GM19455 (cell line): ENCODE results near the gene HS6ST1.
A peak's percentile ranks its signal among the peaks of the same experiment; 100 is the strongest.

ENCODE experiments used
- ATAC-seq: cut with Tn5 transposase; IDR thresholded peaks from one replicate; pipeline ENCODE4 v1.9.1; 2021; ENCODE audit not compliant: unreplicated experiment

The HS6ST1 gene, protein sequence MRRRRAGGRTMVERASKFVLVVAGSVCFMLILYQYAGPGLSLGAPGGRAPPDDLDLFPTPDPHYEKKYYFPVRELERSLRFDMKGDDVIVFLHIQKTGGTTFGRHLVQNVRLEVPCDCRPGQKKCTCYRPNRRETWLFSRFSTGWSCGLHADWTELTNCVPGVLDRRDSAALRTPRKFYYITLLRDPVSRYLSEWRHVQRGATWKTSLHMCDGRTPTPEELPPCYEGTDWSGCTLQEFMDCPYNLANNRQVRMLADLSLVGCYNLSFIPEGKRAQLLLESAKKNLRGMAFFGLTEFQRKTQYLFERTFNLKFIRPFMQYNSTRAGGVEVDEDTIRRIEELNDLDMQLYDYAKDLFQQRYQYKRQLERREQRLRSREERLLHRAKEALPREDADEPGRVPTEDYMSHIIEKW

DNA sequence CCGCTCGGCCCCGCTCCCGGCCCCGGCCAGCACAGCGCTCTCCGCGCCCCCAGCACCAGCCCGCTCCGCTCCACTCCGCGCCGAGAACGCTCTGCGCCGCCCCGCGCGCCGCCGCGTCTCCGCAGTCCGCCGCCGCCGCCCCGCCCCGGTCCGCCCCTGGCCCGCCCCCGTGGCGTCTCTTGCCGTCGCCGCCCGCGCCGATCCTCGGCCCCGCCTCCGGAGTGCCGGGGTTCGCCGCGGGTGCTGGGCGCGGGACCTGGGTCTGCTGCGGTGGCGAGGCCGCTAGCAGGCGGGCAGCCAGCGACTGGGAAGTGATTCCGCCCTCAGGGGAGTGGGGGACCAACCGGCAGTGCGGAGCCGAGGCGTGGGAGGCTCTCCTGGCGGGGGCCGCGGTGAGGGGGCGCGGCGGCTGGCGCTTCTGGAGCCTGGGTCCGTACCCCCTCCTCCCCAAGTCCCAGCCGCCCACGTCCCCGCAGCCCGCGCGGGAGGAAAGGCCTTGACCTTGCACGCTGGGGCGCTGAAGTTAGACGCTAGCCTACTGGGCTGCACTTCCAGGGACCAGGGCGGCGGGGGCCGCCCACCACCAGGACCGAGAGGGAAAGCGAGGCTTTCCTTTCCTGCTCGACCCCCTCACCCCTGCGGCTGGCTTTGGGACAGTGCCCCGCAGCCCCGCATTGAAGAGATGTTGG, at the start of gene HS6ST1:
TSS of gene HS6ST1 (minus strand) at position 93 of the 689 bp plus-strand sequence. CDS start 305 bp downstream, outside the sequence.
- peak; percentile 64 for ATAC-seq

DNA sequence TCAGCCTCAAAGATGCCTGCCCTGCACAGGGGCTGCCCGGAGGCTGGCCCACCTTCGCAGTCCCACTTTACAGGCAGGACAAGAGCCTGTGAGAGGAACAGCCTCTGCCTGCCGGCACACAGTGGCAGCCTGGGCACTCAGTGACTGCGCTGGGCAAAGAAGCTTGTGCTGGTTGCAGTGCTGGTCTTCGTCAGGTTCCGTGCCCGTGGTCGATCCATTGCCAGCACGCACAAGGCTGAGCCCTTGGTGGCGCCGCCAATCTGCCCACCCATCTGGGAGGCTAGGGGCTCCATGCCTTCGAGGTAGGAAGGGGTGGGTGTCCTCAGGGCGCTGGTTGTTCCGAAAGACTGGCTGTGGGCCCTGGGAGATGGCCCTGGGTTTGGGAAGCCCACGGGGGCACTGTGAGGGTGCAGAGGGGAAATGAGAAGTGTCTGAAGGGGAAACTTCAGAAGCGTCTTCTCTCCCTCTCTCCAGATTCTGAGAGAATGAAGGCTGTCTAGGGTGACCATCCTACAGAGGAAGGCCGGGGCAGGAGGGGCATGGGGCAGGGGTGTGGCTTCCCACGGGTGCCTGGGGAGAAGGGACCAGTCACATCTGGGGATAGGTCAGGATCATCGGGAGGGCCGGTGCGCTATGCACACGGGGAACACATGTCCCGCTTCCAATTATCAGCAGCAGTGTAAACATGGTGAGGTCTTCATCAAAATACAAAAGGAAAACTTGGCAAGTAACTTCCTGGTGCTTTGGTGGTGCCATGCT, 49.1 kb upstream of the HS6ST1 start:
- no peak for ATAC-seq

DNA sequence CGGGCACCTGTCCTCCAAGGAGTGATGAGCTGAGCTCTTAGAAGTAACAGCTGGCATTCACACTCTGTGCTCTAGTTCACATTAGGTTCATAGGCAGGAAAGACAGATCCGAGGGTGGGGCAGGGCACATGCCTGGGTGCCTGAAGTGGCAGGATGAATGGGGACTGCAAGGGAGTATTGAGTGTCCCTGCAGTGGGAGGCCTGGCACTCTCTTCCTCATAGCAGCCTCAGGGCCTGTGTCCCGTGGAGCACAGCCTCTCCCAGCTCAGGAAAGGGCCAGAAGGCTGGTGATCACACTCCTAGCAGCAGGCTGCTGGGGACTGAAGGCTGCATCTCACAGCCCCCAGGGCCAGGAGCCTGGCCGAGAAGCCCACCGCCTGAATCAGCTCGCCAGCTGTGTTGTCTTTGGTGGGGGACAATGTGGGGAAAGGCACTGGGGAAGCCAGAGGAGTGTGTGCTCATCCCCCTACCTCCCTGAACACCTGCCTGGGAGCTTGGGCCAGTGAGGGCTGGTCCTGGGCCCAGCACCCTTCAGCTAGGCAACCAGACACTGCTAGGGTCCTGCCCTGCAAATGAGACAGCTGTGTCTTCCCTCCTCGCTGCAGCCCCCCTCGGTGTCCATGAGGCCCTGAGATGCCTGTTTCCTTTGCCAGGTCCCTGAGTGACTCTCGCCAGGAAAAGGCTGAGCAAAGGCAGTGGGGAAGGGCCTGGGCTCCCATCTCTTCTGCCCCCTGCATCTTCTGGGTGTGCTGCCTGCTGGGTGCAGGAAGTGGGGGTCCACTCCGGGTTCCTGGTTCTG, 48.2 kb upstream of the HS6ST1 start:
- no peak for ATAC-seq

DNA sequence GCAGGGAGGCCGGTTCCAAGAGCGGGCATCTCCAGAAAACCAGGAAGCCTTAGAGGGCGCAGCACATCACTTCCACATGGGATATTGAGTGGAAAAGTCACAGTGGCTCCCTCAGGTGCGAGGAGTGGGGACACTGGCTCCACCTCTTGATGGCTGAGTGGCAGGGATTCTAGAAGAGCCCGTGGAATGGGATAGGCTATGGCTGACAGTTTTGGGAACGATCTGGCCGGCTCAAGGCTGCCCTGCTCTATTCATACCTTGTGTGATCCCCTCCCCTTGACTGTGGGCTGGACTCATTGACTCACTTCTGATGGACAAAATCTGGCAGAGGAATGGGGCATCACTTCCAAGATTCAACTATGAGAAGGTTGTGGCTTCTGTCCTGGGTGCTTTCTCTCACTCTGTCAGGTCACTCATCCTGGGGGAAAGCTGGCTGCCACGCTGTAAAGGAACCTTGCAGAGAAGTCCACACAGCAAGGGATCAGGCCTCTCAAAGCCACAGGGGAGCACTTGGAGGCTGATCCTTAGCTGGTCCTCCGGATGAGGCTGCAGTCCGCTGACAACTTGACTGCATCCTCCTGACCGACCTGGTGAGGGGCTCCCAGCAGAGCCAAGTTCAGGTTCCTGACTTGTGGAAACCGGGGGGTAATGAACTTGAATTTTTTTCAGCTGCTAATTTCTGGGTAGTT, 46.7 kb upstream of the HS6ST1 start:
- no peak for ATAC-seq

DNA sequence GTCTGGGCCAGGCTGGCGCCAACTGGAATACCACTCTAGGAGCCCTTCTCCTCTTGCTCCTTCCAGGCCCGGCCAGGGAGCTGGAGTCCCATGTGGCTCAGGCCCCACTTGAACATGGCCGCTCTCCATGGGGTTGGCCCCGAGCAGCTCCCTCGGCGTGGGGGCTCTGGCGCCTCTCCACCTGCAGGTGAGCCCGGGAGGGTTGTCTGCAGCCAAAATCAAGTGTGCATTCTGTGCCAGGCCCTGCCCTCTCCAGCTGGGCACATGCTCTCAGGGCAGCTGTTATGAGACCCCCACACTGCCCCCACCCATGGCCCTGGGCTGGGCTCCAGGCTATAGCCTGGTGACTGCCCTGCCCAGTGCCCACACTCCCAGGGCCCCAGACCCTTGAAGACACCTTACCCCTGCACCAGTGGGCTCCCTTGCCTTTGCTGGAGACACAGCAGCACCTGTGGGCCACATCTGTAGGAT, 45.8 kb upstream of the HS6ST1 start:
- ATAC-seq, result no peak

DNA sequence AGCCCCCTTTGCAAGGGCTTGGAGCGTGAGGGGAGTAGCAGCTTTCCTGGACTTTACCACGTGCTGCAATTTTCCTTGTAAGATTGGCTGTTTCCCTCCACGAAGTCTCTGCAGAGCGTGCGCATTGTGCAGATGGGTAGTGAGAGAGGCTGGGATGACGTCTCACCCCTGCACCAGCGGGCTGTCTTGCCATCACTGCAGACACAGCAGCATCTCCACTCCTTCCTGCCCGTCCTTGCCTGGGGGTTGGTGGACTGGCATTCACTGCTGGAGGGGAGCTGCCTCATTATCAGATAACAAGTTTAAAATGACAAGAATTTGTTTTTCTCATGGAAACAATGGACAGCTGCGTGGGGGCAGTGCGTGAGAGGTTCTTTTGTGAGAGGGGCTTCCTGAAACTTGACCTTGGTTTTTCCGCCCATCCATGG, 45.3 kb upstream of the HS6ST1 start:
- no peak for ATAC-seq

DNA sequence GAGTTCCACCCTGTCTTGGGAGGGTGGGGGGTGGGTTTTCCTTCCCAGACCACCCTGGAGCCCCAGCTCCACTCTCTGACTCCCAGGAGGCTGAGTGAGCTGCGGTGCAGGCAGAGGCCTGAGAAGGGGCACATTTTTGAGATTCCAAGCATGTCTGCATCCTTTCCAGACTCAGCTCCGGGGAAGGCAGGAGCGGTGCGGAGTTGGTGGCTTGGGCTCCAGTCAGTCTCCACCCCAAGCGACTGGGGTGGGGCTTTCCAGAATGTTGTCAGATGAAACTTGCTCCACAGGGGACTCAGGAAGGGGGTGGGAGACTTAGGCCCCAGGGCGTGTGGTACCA, 44.2 kb upstream of the HS6ST1 start:
- no peak for ATAC-seq

DNA sequence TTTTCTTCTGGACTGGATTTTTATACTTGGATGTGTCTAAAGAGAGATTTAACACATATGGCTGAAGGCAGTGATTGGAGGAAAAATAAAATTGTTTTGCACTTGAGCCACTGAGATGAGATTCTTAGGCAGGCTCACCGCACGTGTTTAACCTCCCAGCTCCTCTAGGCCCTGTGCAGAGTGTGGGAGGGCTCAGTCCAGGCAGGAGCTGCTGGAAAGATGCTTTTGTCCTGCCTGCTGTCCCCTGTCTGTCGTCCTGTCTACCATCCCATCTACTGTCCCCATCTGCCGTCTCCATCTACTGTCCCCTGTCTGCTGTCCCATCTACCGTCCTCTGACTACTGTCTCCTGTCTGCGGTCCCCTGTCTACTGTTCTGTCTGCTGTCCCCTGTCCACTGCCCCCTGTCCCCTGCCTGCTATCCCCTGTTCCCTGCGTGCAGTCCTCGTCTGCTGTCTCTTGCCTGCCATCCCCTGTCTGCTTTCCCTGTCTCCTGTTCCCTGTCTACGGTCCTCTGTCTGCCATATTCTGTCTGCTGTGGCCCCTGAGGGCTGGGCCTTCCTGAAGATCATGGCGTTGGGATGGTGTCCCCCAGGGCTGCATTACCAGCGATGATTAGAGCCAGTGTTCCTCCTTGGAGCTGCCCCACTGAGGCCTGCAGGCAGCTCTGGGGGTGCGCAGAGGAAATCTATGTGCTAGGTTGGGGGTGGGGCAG, 43.7 kb upstream of the HS6ST1 start:
- no peak for ATAC-seq

DNA sequence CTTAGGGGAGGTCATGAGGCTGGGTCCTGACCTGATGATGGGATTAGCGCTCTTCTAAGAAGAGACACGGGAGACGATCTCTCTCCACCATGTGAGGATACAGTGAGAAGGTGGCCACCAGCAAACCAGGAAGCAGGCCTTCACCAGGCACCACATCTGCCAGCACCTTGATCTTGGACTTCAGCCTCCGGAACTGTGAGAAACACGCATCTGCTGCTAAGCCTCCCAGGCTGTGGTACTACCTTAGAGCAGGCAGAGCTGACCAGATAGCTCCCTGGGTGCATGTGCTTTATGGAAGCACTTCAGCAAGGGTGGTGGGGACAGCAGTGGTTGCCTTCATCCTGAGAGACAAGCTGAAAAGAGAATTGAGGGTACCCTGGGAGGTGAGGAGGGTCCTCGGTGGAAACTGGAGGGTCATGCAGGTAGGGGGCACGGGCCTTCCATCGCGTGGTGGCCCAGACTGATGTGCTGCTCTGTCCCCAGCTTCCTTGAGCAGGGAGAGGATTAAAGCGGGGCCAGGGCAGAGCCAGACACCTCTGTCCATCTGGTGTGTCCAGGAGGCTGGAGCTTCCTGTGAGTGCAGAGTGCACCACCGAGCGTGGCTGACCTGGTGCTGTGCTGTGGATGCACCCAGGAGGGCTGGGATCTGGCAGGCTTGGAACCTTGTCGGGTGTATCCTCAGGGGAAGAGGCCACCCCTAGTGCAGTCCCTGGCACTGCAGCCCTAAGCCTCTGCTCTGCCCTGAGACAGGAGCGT, 42.9 kb upstream of the HS6ST1 start:
- no peak for ATAC-seq

DNA sequence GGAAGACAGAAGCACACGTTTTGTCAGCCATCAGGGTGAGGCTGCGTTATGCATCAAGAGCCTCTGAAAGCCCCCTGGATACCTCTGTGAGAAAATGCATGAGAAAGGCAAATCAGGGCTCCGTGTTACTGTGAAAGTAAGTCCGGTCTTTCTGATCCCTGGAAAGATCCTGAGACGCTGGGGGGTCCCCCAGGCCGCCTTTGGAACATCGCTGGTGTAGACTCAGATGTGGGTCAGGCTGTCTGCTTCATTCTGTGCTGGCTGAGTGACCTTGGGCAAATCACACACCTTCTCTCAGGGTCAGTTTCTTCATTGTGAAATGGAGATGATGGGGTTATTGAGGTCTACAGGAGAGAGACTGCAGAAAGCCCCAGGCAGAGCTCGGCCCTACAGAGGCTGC, 42.0 kb upstream of the HS6ST1 start:
- no peak for ATAC-seq

DNA sequence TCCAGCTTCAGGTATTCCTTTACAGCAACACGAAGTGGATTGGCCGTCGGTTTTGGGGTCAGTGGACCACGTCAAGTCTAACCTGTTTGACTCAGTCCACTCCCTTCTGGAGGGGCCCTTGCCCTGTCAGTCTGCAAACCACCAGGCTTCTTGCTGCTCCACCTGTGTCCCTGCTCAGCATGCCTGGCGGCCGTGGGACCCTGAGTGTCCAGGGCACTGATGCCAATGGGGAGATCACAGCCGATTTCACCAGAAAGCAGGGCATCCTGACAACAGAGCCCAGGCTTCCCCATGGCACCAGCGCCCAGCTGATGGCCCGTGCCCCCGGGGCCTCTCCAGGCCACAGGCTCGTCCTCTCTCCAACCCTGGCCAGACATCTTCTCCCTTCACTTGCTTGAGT, 41.2 kb upstream of the HS6ST1 start:
- no peak for ATAC-seq

DNA sequence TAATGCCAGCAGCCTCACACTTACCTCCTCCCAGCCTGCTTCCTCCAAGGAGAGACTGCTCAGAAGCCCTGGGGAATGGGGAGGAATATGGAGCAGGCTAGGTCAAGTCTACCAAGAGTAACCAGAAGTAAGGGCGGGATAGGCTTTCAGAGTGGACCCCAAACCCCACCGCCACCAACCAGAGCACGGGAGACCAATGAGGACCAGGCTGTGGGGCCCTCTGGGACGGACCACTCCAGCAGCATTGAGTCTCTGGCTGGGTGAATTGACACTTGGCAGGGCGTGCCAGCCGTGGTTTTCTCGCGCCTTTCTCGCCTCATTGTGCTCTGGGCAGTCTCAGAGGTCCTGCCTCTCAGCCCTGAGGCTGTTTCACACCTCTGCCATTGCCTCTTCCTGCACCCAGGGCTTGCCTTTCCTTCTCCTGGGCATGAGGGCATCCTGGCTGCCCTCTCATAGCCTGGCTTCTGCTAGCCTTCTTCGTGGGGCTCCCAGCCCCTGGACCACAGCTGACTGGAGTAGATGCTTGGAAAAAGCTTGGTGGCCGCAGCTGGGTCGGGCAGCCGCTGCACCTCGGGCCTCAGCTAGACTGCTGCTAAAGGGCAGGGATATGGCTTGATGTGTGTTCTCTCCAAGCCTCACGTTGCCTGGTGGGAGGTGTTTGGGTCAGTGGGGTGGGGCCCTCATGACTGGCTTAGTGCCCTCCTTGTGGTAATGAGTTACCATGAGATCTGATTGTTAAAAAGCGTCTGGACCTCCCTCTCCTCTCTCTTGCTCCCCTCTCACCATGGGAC, 40.5 kb upstream of the HS6ST1 start:
- no peak for ATAC-seq

DNA sequence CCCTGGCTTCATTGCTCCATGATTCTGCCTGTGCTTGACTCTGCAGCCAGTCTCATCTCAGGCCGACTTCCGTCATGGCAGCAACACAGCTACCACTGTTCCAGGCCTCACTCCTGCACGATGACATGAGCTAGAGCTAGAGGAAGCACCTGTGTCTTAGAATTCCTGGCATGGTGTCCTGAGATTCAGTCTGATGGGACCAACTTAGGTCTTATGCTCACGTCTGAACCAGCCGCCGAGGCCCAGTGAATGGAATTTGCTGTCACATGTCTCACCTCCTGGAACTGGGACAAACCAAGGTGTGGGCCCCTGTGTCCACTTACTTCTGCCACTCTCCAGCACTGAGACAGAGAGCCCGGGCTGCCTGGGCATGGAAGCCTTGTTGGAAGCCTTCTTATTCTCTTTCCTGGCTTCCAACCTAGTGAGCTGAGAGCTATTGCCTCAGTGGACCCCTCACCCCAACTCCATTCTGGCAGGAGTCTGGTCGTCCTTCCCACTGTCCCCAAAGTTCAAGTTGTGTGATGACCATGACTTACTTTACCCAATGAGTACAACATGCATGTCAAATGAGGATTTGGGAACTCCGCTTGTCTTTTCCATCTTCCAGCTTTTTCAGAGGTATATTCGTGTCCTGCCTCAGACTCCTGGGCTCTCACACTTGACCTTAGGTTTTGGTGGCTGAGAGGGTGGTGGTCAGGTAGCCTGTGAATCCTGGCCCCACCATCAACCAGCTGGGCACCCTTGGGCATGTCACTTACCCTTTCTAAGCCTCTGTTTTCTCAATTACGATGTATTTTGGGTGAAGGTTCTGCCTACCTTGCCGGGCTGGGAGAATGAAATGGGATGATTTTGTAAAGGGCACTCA, 39.1 kb upstream of the HS6ST1 start:
- ATAC-seq, result no peak

DNA sequence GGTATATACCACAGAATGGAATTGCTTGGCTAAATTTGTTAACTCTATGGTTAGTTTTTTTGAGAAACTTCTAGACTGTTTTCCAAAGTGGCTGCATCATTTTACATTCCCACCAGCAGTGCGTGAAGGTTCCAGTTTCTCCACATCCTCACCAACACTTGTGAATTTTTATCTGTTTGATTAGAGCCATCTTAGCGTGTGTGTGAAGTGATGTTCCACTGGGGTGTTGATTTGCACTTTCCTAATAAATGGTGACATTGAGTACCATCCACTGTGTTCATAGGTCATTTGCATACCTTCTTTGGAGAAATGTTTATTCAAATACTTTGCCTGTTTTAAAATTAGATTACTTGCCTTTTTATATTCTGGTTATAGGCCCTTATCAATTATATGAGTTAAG, 37.5 kb upstream of the HS6ST1 start:
- no peak for ATAC-seq

DNA sequence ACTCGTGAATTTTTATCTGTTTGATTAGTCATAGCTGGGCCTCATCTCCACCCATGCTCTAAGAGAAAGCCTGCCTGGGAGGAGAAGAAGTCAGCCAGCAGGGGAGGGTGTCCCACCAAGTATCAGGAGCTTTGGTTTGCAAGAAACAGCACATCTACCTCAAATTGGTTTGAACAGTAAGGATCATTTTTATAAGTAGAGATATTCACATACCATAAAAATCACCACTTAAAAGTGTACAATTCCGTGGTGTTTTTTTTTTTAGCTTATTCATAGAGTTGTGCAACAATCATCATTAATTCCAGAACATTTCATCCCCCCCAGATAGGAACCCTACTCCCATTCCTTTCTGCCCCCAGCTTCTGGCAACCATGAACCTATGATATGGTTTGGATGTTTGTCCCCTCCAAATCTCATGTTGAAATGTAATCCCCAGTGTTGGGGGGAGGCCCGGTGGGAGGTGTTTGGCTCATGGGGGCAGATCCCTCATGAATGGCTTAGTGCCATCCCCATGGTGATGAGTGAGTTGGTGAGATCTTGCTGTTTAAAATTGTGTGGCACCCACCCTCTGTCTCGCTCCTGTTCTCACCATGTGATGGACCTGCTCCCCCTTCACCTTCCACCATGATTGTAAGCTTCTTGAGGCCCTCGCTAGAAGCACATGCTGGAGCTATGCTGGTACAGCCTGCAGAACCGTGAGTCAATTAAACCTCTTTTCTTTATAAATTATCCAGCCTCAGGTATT, 36.2 kb upstream of the HS6ST1 start:
- no peak for ATAC-seq

DNA sequence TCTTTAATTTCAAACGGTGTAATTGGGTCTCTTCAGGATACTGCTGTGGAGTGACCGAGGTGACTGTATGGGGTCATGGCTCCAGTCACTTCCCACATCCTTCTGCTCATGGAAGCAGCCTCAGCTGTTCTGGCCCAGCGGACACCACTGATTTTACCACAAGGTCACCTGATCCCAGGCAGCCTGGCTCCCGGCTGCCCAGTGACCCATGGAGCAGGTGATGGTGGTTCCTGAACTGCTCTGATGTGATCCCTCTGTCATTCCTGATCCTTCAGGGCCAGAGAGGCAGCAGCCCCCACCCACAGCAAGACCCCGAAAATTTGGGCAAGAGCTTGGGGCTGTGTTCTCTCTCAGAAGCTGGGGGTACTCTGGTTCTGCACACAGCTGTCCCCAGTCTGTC, 35.5 kb upstream of the HS6ST1 start:
- ATAC-seq, result no peak

DNA sequence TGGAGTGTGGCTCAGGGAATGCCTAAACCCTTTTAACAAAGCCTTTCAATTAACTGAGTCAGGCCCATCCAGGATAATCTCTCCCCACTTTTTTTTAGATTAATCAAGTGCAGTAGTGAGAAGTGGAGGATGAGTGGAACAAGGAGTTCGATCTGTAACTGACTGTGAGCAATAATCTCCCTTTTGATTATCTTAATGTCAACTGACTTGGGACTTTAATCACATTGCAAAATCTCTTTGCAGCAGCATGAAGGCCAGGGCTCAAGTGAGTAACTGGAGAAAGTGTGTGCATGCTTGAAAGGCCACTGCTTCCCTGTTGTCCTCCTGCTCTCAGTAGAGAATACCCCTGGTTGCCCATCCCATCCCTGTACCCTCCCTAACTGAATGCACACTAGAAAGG, 32.1 kb upstream of the HS6ST1 start:
- no peak for ATAC-seq
